Astrocyte (in vitro differentiated cells and primary cell): ENCODE results near the gene ZBTB49.

Experiments
- CTCF ChIP-seq: IDR thresholded peaks from 2 replicates; pipeline ENCODE4 v1.5.1; 2011; ENCODE audit warnings: low read depth, mild to moderate bottlenecking, inconsistent platforms, low read length, moderate library complexity; ENCODE audit not compliant: insufficient read depth
- EZH2 ChIP-seq: IDR thresholded peaks from 2 replicates; pipeline ENCODE4 v1.6.1; 2012; ENCODE audit warnings: mild to moderate bottlenecking, low read length, inconsistent platforms; ENCODE audit not compliant: insufficient read depth

DNA sequence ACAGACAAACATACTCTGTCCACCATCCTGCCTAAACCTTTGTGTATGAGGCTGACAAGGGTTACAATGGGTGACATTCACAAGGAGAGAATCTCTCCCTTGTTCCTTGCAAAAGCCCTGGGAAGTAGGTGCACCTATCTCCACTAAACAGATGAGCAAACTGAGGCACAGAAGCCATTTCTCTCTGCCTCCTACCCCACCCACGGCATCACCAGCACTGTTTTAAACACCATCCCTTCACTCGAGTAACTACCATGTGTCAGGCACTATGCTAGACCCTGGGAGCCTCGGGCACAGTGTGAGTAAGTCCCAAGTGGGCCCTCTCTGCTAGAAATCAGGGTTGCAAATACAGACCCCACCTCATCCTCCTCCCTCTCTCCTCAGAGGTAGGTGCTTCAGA is 996 bp upstream of the ZBTB49 start:
- TF ChIP-seq CTCF, result no peak
- TF ChIP-seq EZH2, result no peak
